DND-41 (cell line): ENCODE results near the gene GORASP1.

Experiments used
- EZH2 ChIP-seq: IDR thresholded peaks from 3 replicates; pipeline ENCODE4 v1.6.1; 2012; ENCODE audit warnings: borderline replicate concordance, low read depth, mild to moderate bottlenecking, moderate library complexity, low read length, inconsistent platforms; ENCODE audit not compliant: severe bottlenecking
- TF ChIP-seq, protein P1 (sequence below): IDR thresholded peaks from 2 replicates; pipeline ENCODE4 v1.5.1; 2012; ENCODE audit warnings: borderline replicate concordance, low read length, moderate library complexity, mild to moderate bottlenecking; ENCODE audit not compliant: poor library complexity, severe bottlenecking; ENCODE audit errors: extremely low read depth

DNA sequence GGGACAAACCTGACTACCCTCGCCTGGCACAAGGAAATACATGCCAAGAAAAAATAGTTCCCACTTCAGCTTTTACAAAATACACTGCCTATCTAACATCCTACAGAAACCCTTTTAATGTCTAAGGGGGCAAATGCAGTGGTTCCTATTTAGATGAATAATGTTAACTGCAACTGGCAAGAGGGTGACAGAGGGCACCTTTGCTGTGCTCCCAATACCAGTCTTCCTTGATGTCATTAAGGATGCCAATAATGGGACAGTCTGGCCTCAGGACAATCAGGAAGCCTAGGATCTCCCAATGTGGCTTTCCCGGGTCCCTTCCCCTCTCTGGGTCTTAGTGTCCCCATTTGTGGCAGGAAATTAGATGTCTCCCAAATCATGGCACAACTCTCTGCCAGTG, 32.0 kb upstream of the GORASP1 start:
- TF ChIP-seq, protein P1, sequence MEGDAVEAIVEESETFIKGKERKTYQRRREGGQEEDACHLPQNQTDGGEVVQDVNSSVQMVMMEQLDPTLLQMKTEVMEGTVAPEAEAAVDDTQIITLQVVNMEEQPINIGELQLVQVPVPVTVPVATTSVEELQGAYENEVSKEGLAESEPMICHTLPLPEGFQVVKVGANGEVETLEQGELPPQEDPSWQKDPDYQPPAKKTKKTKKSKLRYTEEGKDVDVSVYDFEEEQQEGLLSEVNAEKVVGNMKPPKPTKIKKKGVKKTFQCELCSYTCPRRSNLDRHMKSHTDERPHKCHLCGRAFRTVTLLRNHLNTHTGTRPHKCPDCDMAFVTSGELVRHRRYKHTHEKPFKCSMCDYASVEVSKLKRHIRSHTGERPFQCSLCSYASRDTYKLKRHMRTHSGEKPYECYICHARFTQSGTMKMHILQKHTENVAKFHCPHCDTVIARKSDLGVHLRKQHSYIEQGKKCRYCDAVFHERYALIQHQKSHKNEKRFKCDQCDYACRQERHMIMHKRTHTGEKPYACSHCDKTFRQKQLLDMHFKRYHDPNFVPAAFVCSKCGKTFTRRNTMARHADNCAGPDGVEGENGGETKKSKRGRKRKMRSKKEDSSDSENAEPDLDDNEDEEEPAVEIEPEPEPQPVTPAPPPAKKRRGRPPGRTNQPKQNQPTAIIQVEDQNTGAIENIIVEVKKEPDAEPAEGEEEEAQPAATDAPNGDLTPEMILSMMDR, result no peak
- no peak for TF ChIP-seq EZH2
